Posterior vena cava (tissue), 2 donors: Measurements from ENCODE around the gene PTX4. TPM values are rescaled to one million over a fixed set of nuclear protein-coding genes. Genes with fewer than 3 reads are reported as not detected.
"Not testable (repeated sequence)": the region's sequence is repeated elsewhere in the genome, so short reads cannot be mapped to it uniquely, and the experiment has no call there.

ENCODE experiments used
- DNase-seq: peaks from one replicate; pipeline ENCODE4 v3.0.0-alpha.2; 2020; ENCODE audit warnings: low spot score
- intact Hi-C, 2 donors: fragments of 100-400 bp; cut with DNase I; formaldehyde crosslinking; loops; one replicate each; pipeline versions ENCODE4 v1.14.1 to v1.14.2; 2022 to 2023
- total RNA-seq, 2 donors: library from RNA; stranded (reverse); fragmentation: NEBNext Ultra II Directional; extraction: Animal tissue kit (Norgen Biotek cat#: 25700); gene quantifications; one replicate each; pipeline ENCODE4 v1.2.1, GENCODE V29; 2021
- donor health status: DM: yes; HTN: yes; CAD: no.
- donor health status: DM: yes; HTN: yes; CAD: no.

The PTX4 gene
- total RNA-seq, 2 donors from 2014 or later: 0.14 TPM; not detected in 1

DNA sequence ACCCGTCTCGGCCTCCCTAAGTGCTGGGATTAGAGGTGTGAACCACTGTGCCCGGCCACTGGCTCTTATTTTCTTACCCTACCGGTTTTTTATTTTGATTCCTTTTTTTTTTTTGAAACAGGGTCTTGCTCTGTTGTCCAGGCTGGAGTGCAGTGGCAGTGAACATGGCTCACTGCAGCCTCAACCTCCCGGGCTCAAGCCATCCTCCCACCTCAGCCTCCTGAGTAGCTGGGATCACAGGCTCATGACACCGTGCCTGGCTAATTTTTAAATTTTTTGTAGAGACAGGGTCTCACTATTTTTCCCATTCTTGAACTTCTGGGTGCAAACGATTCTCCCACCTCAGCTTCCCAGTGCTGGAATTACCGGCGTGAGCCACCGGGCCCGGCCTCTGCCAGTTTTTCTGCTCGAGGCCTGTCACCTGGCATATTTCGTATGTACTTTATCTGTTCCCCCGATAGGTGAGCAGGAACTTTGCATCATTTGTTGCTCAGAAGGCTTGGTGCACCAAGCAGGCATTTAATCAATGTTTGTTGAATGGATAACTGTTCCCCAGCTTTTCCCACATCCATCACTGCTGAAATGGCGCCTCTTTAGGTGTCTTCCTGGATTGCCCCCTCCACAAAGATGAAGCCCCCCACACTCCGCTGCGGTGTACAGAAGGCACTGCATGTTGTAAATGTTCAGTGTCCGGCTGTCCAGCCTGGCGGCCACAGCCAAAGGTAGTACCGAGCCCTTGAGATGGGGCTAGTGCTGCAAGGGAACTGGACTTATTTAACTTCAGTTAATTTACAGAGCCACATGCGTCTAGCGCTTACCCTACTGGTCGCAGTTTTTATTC lies 3.6 kb upstream of the PTX4 start:
- DNase-seq: no peak
- intact Hi-C loops: loop anchor here in 1 of 2 donors (5.0 to 10.0 kb wide), 3 partner anchors 62 to 202 kb away; no protein-coding TSS in a partner anchor

DNA sequence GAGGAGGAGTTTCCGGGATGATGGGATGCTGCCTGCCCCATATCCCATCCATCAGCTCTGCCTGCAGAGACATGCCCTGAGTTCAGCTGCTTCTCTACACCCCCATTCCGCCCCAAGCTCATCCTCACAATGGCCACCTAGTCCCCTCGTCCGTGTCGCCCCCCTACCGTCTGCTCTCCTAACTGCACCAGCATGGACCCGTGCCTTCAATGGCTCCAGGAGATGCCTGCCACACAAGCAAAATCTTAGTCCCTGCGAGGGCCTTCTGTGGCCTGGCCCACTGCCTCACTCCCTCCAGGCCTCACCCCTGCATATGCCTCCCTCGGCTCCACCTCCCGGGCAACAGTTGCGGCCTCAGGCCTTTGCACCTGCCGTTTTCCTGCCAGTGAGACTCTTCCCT lies 2.6 kb upstream of the PTX4 start:
- intact Hi-C loops: loop anchor here in 1 of 2 donors (5.0 to 10.0 kb wide), 3 partner anchors 63 to 203 kb away; no protein-coding TSS in a partner anchor
- no peak for DNase-seq

DNA sequence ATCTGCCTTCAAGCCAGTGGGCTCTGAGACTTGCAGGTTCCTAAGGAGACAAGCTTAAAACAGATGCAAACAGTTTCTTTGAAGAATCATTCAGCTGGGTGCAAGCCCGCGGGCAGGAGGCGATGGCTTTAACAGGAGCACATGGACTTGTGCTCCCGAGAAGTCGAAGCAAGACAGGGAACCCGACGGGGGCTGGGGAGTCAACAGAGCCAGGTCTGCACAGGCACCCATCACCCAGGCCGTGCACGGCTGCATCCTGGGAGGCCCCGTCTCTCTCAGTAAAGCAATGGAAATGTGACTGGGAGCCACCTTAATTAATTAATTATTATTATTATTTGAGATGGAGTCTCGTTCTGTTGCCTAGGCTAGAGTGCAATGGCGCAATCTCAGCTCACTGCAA lies 333 bp upstream of the PTX4 start:
- intact Hi-C loops: no loop called here
- no peak for DNase-seq

DNA sequence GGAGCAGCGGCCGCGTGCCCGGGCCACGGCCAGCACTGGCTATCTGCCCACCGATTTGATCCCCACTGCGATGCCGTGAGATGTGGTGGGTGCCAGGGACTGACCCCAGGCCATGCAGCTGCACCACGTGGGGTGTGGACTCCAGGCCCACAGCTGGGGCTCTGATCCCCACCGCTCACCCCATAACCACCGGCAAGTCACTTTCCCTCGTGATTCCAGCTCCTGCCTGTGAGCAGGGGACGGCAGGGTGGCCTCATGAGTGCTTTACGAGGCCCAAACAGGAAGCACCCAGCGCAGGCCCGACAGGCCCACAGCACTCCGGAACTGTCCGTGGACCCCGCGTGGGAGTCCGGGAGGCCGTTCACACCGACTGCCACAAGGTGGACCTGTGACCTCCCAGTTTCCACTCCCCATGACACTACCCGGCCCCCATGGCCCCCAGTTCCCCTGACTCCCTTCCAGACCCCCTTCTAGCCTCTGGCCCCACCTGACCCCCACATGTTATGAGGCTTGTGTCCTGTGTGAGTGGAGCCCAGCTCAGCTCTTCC lies 616 bp downstream of the PTX4 start:
- intact Hi-C loops: no loop called here
- DNase-seq: no peak

DNA sequence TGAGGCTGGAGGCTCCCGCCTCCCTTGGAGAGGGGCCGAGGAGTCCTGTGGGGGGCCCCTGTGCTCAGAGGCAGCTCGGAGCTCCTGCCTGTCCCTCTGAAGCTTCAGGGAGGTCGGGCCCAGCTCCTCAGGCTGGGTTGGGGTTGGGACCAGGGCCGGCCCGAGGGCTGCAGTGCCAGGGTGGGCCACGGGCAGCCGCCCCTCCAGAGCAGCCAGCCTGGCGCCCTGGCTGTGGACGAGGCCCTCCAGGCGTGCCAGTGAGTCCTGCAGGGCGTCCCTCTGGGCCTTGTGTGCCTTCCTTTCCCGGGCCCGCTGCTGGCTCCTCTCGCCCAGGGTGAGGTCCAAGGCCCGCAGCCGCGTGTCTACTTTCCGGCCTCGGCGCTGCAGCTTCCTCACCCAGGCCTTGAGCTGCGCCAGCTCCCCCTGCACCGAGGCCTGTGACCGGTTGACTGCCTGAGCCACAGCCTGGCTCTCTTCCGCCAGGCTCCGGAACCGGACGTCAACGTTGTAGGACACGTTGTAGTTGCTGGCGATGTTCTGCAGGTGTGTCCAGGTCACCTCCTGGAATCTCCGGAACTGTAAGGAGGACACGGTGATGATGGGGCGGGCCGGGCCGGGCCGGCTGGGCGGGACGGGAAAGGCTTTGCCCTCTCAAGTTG lies 1.2 kb downstream of the PTX4 start:
- intact Hi-C loops: no loop called here
- DNase-seq: no peak

DNA sequence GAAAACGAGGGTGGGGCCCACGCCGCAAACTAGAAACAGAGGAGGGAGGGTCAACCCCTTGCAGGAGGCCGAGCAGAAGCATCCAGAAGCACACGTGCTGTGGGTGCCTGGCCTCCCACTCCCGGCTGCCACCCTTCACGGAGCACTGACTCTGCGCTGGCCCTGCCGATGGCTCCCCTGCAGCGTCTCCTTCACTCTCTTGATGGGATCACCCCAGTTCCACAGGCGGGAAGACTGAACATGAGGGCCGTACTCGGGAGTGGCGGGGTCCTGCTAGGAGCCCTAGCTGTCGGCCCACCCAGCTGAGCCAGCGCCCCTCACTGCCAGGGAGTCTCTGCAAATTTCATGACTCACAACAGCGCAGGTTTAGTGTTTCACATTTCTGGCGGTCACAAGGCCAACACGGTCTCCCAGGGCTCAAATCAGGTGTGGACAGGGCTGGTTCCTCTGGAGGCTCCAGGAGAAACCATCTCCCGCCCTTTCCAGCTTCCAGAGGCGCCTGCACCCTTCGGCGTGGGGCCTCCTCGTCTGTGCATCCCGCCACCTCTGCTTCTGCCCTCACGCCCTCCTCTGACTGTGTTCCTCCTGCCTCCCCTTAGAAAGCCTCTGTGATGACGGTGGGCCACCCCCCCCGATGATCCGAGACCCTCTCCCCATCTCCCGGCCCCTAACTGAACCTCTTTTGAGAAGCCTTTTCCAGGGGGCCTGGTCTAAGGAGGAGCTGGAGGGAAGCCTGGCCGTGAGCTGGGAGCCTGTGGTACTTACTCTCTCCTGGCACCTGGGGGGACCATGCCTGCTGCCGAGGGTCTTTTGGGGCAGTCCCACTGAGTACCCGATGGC lies 2.0 kb downstream of the PTX4 start:
- no peak for DNase-seq
- intact Hi-C loops: no loop called here

DNA sequence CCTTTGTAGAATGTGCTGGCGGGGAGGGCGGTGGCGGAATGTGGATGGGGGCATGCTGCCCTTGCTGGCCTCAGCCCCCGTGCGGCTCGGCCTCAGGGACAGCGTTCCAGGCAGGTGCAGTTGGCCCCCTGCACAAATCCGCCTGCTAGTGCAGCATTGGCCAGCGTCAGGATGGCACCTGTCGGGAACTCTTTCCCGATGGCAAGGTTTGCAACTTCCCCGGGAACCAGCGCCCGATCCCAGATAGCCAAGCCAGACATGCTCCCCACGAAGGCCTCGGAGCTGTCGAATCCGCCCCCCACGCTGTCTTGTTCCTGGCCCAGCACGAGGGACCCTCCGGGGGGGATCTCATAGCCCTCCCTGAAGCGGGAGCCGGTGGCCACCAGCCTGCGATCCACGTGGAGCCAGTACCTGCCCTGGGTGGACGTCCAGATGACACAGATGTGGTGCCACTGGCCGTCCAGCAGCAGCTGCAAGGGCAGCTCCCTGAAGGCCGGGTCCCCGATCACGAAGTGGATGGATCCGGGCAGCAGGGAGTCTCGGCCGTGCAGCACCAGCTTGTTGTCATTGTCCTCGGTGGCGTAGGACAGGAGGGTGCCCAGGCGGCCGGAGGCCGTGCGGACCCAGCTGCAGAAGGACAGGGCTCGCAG lies 2.8 kb downstream of the PTX4 start:
- no peak for DNase-seq
- intact Hi-C loops: no loop called here

DNA sequence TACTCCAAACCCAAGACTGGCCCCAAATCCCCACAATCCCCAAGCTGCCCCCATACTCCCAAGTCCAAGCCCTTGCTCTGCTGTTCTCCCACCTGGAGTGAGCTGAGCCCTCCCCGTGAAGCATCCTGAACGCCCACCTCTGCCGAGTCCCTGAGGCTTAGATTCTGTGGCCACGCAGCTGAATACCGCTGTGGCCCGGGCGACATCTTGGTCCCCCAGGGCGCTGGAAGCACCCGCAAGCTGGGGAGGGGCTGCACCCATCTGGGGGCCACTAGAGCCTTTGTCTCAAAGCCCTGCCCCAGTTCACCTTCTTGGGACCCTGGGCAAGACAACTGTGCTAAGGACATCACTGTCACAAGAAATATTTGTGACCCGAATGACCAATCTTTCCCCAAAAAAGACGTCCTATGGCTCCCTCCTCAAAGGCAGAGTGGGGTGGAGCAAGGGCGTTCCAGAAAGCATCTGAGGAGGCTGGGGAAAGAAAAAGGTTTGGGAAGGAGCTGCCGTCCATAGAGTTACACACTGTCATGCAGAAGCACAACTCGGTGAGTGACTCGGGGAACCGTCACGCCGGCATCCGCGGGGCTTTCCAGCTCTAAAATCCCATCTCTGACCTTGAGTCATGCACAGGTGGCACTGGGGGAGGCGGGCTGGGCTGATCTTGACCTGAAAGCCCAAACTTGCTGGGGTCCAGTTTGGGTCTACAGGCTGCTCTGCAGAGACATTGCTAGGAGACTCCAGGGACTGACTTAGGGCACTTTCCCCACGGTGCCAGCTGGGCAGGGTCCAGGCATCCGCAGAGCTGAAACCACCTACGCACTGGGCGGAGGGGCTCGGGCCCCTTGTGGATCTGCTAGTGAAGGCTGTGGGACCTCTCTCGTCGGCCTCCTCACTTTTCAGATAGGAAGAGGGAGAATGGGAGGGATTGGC lies 6.6 kb downstream of the PTX4 start:
- intact Hi-C loops: no loop called here
- DNase-seq: no peak

DNA sequence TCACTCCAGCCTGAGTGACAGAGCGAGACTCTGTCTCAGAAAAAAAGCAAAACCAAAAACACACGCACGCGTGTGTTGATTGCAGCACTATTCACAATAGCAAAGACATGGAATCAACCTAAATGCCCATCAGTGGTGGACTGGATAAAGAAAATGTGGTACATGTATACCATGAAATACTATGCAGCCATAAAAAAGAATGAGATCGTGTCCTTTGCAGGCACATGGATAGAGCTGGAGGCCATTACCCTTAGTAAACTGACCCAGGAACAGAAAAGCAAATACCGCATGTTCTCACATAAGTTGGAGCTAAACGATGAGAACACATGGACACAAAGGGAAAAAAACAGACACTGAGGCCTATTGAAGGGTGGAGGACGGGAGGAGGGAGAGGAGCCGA lies 9.8 kb downstream of the PTX4 start:
- intact Hi-C loops, DNase-seq: not testable (repeated sequence)

DNA sequence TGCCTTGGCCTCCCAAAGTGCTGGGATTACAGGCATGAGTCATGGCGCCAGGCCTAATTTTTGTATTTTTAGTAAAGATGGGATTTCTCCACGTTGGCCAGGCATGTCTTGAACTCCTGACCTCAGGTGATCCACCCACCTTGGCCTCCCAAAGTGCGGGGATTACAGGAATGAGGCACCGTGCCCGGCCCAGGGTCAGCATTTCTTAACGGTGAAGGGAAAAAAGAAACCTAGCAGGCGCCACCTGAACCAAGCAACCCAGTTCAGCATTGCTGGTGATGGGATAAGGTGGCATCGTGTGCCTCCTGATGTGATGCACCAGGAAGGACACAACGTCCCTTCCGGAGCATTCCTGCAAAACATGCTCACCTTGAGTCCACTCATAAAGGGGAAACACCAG lies 11.7 kb downstream of the PTX4 start:
- intact Hi-C loops: no loop called here
- no peak for DNase-seq

DNA sequence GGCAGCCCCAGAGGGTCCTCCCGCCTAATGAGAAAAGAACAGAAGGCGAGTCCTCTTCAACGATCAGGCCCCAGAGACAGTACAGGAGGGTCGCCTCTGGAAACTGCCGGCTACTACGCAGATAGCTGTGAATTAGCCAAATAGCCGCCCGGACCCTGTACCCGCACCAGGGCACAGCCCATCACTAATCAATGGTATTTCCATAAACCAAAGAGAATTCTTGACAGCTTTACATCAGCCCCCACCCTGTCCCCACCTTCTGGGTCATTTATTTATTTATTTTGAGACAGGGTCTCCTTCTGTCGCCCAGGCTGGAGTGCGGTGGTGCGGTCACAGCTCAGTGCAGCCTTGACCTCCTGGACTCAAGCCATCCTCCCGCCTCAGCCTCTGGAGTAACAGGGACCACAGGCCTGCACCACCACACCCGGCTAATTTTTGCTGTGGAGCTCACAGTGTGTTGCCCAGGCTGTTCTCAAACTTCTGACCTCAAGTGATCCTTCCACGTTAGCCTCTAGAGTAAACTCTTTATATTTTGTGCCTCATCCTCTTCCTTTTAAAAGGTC lies 13.1 kb downstream of the PTX4 start:
- DNase-seq: no peak
- intact Hi-C loops: no loop called here

DNA sequence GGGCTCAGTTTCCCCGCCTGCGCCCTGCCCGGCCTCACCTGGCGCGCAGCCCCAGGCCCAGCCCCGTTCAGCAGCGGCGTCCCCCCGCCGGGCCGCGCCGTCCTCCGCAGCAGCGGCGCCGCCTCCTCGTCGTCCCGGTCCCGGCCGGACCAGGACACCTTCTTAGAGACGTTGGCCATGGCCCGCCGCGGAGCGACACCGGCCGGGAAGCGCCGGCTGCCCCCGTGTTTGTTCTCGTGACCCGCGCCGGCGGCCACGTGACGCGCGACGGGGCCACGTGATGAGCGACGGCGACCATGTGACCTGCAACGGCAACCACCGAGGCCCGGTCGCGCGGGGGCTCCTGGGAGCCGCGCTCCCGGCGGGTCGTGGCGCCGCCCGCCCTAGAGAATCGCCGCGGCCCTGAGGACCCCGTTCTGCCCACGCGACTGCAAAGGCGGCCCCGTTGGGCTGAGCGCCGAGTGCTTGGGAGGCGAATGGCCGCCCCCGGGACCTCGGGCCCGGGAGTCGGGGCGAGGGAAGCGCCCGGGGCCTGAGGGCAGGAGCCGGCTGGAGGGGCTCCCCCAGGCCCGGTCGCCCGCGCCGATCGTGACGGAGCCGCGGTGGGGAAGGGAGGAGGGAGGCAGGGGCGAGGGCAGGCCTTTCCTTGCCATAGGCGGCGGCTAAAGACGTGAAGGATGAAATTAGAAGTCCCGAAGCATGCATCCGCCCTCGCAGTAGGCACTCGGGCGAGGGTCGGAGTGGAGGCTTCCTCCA lies 13.8 kb downstream of the PTX4 start, which contains the start of gene CLCN7:
CLCN7 (minus strand) TSS at position 233 of the 756 bp plus-strand sequence; CDS start at position 179, 54 bp downstream.
- peak; percentile 97 for DNase-seq
- intact Hi-C loops: no loop called here

DNA sequence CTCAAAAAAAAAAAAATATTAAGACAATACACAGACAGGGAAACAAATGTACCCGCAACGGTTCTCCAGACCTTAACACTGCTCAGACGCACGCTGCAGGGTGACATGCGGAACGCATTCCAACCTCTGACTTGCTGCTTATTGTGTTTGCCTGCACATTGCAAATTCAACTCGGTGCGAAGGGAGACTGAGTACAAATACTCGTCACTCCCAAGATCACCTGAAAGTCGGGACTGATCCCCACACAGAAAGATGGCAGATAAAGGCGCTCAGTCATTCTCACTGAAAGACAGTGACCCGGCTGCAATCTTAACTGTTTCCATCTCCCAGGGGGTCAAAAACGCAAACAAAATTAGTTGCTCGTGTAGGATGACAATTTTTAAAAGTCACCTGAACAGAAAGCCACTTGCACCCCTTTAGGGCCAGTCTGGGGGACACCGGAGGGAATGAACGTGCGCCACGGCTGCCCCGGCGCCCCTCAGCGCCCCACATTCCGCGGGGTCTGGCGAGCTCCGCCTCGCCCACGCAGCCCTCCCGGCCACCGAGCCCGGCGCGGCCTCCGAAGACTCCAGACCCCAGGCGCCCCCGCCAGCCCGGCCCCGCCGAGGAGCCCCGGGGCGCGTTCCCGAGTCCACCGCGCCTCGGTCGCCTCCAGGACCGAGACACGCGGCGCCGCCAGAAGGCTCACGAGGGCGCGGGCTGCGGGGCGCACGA lies 14.5 kb downstream of the PTX4 start:
- intact Hi-C loops: no loop called here
- no peak for DNase-seq

DNA sequence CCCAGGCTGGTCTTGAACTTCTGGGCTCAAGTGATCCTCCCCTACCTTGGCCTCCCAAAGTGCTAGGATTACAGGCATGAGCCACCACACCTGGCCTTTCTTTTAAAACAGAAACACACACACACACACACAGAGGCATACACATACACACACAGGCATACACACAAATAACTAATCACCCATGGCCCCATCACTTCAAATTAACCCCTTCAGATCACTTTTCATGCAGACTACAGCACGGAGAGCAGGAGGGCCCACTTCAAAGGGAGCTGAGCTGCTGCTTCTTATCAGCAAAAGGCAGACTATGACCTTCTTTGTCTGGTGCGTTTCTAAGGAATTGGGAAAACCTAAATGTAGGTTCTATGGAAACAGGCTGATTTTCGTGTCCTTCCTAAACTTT lies 15.8 kb downstream of the PTX4 start:
- intact Hi-C loops: no loop called here

DNA sequence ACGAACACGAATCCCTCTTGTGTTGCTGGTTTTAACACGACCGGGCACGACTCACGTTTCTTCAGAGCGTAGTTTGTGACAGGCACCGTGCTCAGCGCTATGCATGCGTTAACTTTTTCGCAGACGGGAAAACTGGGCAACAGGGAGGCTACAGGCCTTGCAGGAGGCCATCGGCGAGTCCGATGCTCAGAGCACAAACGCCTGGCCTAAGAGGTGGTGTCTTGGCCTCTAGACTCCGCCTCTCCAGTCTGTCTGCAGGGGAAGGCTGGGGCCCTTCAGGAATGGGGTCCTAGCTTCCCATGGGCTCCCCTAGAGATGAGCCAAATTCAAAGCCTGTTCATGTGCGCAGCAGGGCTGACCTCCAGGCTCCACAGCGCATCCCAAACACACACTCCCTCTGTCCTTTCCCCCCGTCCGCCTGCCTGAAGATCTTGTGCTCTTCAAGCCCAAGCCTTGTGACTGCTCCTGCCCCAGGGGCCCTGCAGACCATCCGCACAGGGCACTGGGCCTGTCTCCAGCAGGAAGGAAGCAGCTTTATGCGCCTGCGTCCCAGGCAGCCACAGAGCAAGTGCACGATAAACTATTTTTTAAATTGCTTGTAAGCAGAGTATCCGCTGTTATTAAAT lies 17.1 kb downstream of the PTX4 start:
- DNase-seq: no peak
- intact Hi-C loops: no loop called here

More for the DNA sequence above, 15.8 kb downstream of the PTX4 start:
- no peak for DNase-seq
